ENCODE data around the gene LRRC15. TPM values are rescaled to one million over a fixed set of nuclear protein-coding genes. Genes with fewer than 3 reads are reported as not detected.

Gene LRRC15
- polyA plus RNA-seq, 3 donors, result not detected

DNA sequence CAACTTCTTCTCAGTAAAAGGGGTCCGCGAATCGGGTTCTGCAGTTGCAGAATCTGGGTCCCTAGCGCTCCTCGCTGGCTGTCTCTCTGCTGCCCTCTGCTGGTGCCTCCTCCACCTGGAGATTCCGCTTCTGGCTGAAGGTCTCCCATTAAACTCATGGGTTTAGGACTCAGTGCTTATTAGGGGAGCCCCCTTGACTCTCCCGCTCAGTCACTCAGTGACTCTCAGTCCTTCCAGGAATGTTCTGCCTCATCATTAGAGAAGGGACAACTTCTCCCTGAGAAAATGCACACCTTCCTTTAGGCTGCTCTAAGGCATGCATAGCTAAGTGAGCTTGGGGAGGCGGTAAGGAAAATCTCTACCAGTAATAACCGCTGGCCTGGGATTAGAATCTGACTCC, 25.5 kb downstream of the LRRC15 start:
- H3K4me3 ChIP-seq (replicated peaks in 1 of 3; ENCODE audit: low read depth in 2 of 3, low read length in 3 of 3), result no peak overlapping the region
- Mint-ChIP-seq H3K4me3 (no peak overlapping the region), H3K27ac (no peak overlapping the region)

DNA sequence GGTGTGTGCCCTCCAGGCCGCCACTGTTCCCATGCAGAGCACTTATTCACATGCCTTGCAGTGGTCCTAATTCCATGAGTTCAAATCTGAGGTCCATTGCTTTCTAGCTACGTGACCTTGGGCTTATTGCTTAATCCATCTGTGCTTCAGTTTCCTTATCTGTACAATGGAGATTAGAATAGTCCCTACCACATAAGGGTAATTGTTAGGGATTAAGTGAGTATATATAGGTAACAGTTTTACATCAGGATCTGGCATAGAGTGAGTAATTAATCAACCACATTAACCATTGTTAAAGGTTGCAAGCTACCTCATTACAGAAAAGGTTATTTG, 26.0 kb downstream of the LRRC15 start:
- no peaks in the 10 kb centered on the region for H3K27me3 ChIP-seq (ENCODE audit: control insufficient read depth in 2 of 2, insufficient read depth in 2 of 2, low read length in 2 of 2)
- intact Hi-C loops (cut with micrococcal nuclease), result no loop called here
- no peak overlapping the region for H3K9ac ChIP-seq (ENCODE audit: insufficient read depth, low read length, poor library complexity, severe bottlenecking)
- H3K4me3 ChIP-seq (replicated peaks in 1 of 3; ENCODE audit: low read depth in 2 of 3, low read length in 3 of 3), result no peak overlapping the region
- no peak overlapping the region for H2AFZ ChIP-seq (ENCODE audit: insufficient read depth, low read depth, low read length, poor library complexity, severe bottlenecking)
- DNase-seq, result no peak
- peaks cover 11 to 16% (median 12%) of the 10 kb centered on the region in 3 donors for H3K27me3 Mint-ChIP-seq (ENCODE audit: low read depth in 3 of 3)
- no peaks in the 10 kb centered on the region for H3K36me3 Mint-ChIP-seq
- no peak overlapping the region for H3K4me2 ChIP-seq (replicated peaks; ENCODE audit: extremely low read depth, low read length, poor library complexity, severe bottlenecking)
- H3K4me1 Mint-ChIP-seq, result peaks cover 5% of the 10 kb centered on the region
- H3K36me3 ChIP-seq (replicated peaks in 1 of 2; ENCODE audit: control insufficient read depth in 1 of 2, insufficient read depth in 2 of 2, low read length in 2 of 2), result no peaks in the 10 kb centered on the region
- H3K9me3 Mint-ChIP-seq, result no peaks in the 10 kb centered on the region
- WGBS (ENCODE audit: insufficient coverage), result 100% methylated on average over 1 of the region's 2 CpGs
- TF ChIP-seq, protein P1, sequence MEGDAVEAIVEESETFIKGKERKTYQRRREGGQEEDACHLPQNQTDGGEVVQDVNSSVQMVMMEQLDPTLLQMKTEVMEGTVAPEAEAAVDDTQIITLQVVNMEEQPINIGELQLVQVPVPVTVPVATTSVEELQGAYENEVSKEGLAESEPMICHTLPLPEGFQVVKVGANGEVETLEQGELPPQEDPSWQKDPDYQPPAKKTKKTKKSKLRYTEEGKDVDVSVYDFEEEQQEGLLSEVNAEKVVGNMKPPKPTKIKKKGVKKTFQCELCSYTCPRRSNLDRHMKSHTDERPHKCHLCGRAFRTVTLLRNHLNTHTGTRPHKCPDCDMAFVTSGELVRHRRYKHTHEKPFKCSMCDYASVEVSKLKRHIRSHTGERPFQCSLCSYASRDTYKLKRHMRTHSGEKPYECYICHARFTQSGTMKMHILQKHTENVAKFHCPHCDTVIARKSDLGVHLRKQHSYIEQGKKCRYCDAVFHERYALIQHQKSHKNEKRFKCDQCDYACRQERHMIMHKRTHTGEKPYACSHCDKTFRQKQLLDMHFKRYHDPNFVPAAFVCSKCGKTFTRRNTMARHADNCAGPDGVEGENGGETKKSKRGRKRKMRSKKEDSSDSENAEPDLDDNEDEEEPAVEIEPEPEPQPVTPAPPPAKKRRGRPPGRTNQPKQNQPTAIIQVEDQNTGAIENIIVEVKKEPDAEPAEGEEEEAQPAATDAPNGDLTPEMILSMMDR (IDR thresholded peaks at IDR 0.05), result no peak
- H3K27ac Mint-ChIP-seq, result no peak overlapping the region
- H3K79me2 ChIP-seq (ENCODE audit: insufficient read depth, low read length), result no peaks in the 10 kb centered on the region
- H3K27ac ChIP-seq (ENCODE audit: low read depth in 1 of 2, low read length in 2 of 2), result no peak overlapping the region
- no peaks in the 10 kb centered on the region for H4K20me1 ChIP-seq (ENCODE audit: insufficient read depth, low read length)
- H3K4me1 ChIP-seq (ENCODE audit: control insufficient read depth in 1 of 2, insufficient read depth in 2 of 2, low read length in 2 of 2), result no peaks in the 10 kb centered on the region
- H3K4me3 Mint-ChIP-seq, result no peak overlapping the region
- no peaks in the 10 kb centered on the region for H3K9me3 ChIP-seq (replicated peaks in 1 of 2; ENCODE audit: control insufficient read depth in 1 of 2, insufficient read depth in 1 of 2, low read length in 2 of 2)

More for the DNA sequence above, 25.5 kb downstream of the LRRC15 start:
- TF ChIP-seq, protein P1 (IDR thresholded peaks at IDR 0.05), result peak; percentile 94
- Mint-ChIP-seq H3K4me1 (peaks cover 5% of the 10 kb centered on the region), H3K27me3 (ENCODE audit: low read depth in 3 of 3) (peaks cover 9 to 16% (median 9%) of the 10 kb centered on the region in 3 donors), H3K36me3 (no peaks in the 10 kb centered on the region), H3K9me3 (no peaks in the 10 kb centered on the region)
- Histone ChIP-seq H3K4me2 (replicated peaks; ENCODE audit: extremely low read depth, low read length, poor library complexity, severe bottlenecking) (no peak overlapping the region), H2AFZ (ENCODE audit: insufficient read depth, low read depth, low read length, poor library complexity, severe bottlenecking) (no peak overlapping the region), H3K4me1 (ENCODE audit: control insufficient read depth in 1 of 2, insufficient read depth in 2 of 2, low read length in 2 of 2) (no peaks in the 10 kb centered on the region), H3K9ac (ENCODE audit: insufficient read depth, low read length, poor library complexity, severe bottlenecking) (no peak overlapping the region), H3K36me3 (replicated peaks in 1 of 2; ENCODE audit: control insufficient read depth in 1 of 2, insufficient read depth in 2 of 2, low read length in 2 of 2) (no peaks in the 10 kb centered on the region), H3K27me3 (ENCODE audit: control insufficient read depth in 2 of 2, insufficient read depth in 2 of 2, low read length in 2 of 2) (no peaks in the 10 kb centered on the region), H3K27ac (ENCODE audit: low read depth in 1 of 2, low read length in 2 of 2) (no peak overlapping the region), H3K79me2 (ENCODE audit: insufficient read depth, low read length) (no peaks in the 10 kb centered on the region), H4K20me1 (ENCODE audit: insufficient read depth, low read length) (no peaks in the 10 kb centered on the region), H3K9me3 (replicated peaks in 1 of 2; ENCODE audit: control insufficient read depth in 1 of 2, insufficient read depth in 1 of 2, low read length in 2 of 2) (no peaks in the 10 kb centered on the region)
- intact Hi-C loops (cut with micrococcal nuclease), result no loop called here
- peak; percentile 35 to 53 (median 44) for DNase-seq
- 38% methylated on average over 6 of the region's 9 CpGs for WGBS (ENCODE audit: insufficient coverage)

Data from CD14-positive monocyte (primary cell).